Fibroblast of skin of back (primary cell): Measurements from ENCODE around the gene GRAMD1A.
"Not testable (repeated sequence)": the region's sequence is repeated elsewhere in the genome, so short reads cannot be mapped to it uniquely, and the experiment has no call there.

Experiments
- DNase-seq: peaks from one replicate; pipeline ENCODE4 v3.0.0-alpha.2; 2013

GRAMD1A gene

GRCh38 chr19:34979819-34980640, 20.1 kb upstream of the GRAMD1A start:
- no peak for DNase-seq

- DNase-seq = no peak
Measured at GRCh38 chr19:34982275-34982674, 17.8 kb upstream of the GRAMD1A start.

- no peak for DNase-seq
Measured at GRCh38 chr19:34983786-34984185, 16.3 kb upstream of the GRAMD1A start.

- DNase-seq = no peak
Measured at GRCh38 chr19:34984287-34984686, 15.8 kb upstream of the GRAMD1A start.

GRCh38 chr19:34985249-34986022, 14.7 kb upstream of the GRAMD1A start:
- DNase-seq = peak; percentile 21

- DNase-seq = no peak
Measured at GRCh38 chr19:34988119-34988518, 12.0 kb upstream of the GRAMD1A start.

GRCh38 chr19:34989298-34989697, 10.8 kb upstream of the GRAMD1A start:
- DNase-seq = no peak

- no peak for DNase-seq
Measured at GRCh38 chr19:34990578-34991192, 9.4 kb upstream of the GRAMD1A start.

- no peak for DNase-seq
Measured at GRCh38 chr19:34991542-34992333, 8.4 kb upstream of the GRAMD1A start.

- not testable (repeated sequence) for DNase-seq
Measured at GRCh38 chr19:34992582-34992981, 7.5 kb upstream of the GRAMD1A start.

- DNase-seq = no peak
Measured at GRCh38 chr19:34994286-34994642, 5.9 kb upstream of the GRAMD1A start.

GRCh38 chr19:34994643-34995541, 5.2 kb upstream of the GRAMD1A start:
- no peak for DNase-seq

- no peak for DNase-seq
Measured at GRCh38 chr19:34995551-34995950, 4.6 kb upstream of the GRAMD1A start.

- no peak for DNase-seq
Measured at GRCh38 chr19:34997071-34997617, 3.0 kb upstream of the GRAMD1A start.

- DNase-seq = not testable (repeated sequence)
Measured at GRCh38 chr19:34998224-34998623, 1.9 kb upstream of the GRAMD1A start.

GRCh38 chr19:34998777-34999497, 1.2 kb upstream of the GRAMD1A start:
- no peak for DNase-seq

- no peak for DNase-seq
Measured at GRCh38 chr19:35000338-35000646, 169 bp downstream of the GRAMD1A start.

- peak; percentile 32 for DNase-seq
Measured at GRCh38 chr19:35000647-35001501, 751 bp downstream of the GRAMD1A start.

- no peak for DNase-seq
Measured at GRCh38 chr19:35002037-35002535, 2.0 kb downstream of the GRAMD1A start.
